H1 (cell line): ENCODE measurements around the gene SNU13. TPM values are rescaled to one million over a fixed set of nuclear protein-coding genes. Genes with fewer than 3 reads are reported as not detected.
"Not testable (repeated sequence)": the region's sequence is repeated elsewhere in the genome, so short reads cannot be mapped to it uniquely, and the experiment has no call there.

Experiments used
- CTCF ChIA-PET: fragments of 300-600 bp; sonication (Branson Sonifier 250); formaldehyde crosslinking; loops from one replicate; lab custom pipeline; 2021; ENCODE audit not compliant: partially characterized antibody; lab: Charles Lee
- POLR2A ChIA-PET: fragments of 300-600 bp; sonication (Branson Sonifier 250); formaldehyde crosslinking; loops from one replicate; lab custom pipeline; 2021; ENCODE audit warnings: inconsistent platforms; ENCODE audit not compliant: partially characterized antibody; lab: Charles Lee
- DNase-seq, 2 experiments: peaks; one replicate each; pipeline versions ENCODE4 v3.0.0 to v3.0.0-alpha.2; 2010 to 2022; ENCODE audit warnings: low spot score in 2 of 2, low read depth in 1 of 2, mixed read lengths in 1 of 2
- FAIRE-seq: peaks from 2 replicates; lab custom pipeline; 2011; peaks lifted over from hg19 to GRCh38; lab: Jason Lieb, UNC
- H2AFZ ChIP-seq: 2 replicates; pipeline ENCODE4 v1.8.1; 2012; ENCODE audit warnings: low read length, inconsistent platforms
- H2AK5ac ChIP-seq: 2 replicates; pipeline ENCODE4 v1.6.1; 2013; ENCODE audit warnings: low read depth, low read length
- H2BK120ac ChIP-seq: replicated peaks from 2 replicates; pipeline ENCODE3; 2013; ENCODE audit warnings: low read depth, low read length, inconsistent platforms
- H2BK12ac ChIP-seq: 2 replicates; pipeline ENCODE4 v1.6.1; 2013; ENCODE audit warnings: low read depth, low read length
- H2BK15ac ChIP-seq: 2 replicates; pipeline ENCODE4 v1.6.1; 2013; ENCODE audit warnings: low read length
- H2BK20ac ChIP-seq: 2 replicates; pipeline ENCODE4 v1.6.1; 2013; ENCODE audit warnings: low read length
- H2BK5ac ChIP-seq: 2 replicates; pipeline ENCODE4 v1.6.1; 2013; ENCODE audit warnings: low read depth, low read length
- H3K14ac ChIP-seq: 2 replicates; pipeline ENCODE4 v1.6.1; 2013; ENCODE audit warnings: inconsistent platforms; ENCODE audit not compliant: insufficient read length
- H3K18ac ChIP-seq: 2 replicates; pipeline ENCODE4 v1.6.1; 2013; ENCODE audit warnings: low read length; ENCODE audit errors: extremely low read depth
- H3K23ac ChIP-seq: 2 replicates; pipeline ENCODE4 v1.6.1; 2013; ENCODE audit warnings: inconsistent platforms; ENCODE audit not compliant: insufficient read length
- H3K23me2 ChIP-seq: 2 replicates; pipeline ENCODE4 v1.6.1; 2013; ENCODE audit warnings: low read depth, low read length
- H3K27ac ChIP-seq: 2 replicates; pipeline ENCODE4 v1.6.1; 2011; ENCODE audit warnings: low read depth, low read length, inconsistent platforms
- H3K27me3 ChIP-seq, 4 experiments: replicated peaks in 1 of 4; 1 replicate in 1 of 4; 2 replicates in 3 of 4; pipeline versions ENCODE4 v1.6.1 to v1.8.1; 2011 to 2013; ENCODE audit warnings: low read length in 3 of 4, mild to moderate bottlenecking in 3 of 4, inconsistent platforms in 2 of 4, mixed read lengths in 2 of 4, moderate library complexity in 1 of 4; ENCODE audit not compliant: control insufficient read depth in 3 of 4, insufficient read depth in 3 of 4; ENCODE audit errors: extremely low read depth in 1 of 4
- H3K36me3 ChIP-seq, 4 experiments: 2 replicates each; pipeline versions ENCODE4 v1.6.1 to v1.8.1; 2011 to 2013; ENCODE audit warnings: mild to moderate bottlenecking in 4 of 4, low read length in 3 of 4, moderate library complexity in 2 of 4, control low read depth in 1 of 4, inconsistent platforms in 1 of 4; ENCODE audit not compliant: insufficient read depth in 4 of 4, control insufficient read depth in 2 of 4
- H3K4ac ChIP-seq: replicated peaks from 2 replicates; pipeline ENCODE3; 2013; ENCODE audit warnings: low read length, low read depth, mixed read lengths, inconsistent platforms; ENCODE audit not compliant: insufficient read length
- H3K4me1 ChIP-seq, 4 experiments: replicated peaks in 1 of 4; 1 replicate in 1 of 4; 2 replicates in 3 of 4; pipeline versions ENCODE4 v1.6.1 to v1.8.1; 2011 to 2013; ENCODE audit warnings: low read length in 3 of 4, inconsistent platforms in 2 of 4, mixed read lengths in 1 of 4; ENCODE audit not compliant: insufficient read depth in 4 of 4, control insufficient read depth in 3 of 4
- H3K4me2 ChIP-seq, 2 experiments: 2 replicates each; pipeline versions ENCODE4 v1.6.1 to v1.8.1; 2011 to 2013; ENCODE audit warnings: low read depth in 2 of 2, low read length in 2 of 2, control low read depth in 1 of 2, inconsistent platforms in 1 of 2, mild to moderate bottlenecking in 1 of 2; ENCODE audit not compliant: insufficient read depth in 1 of 2
- H3K4me3 ChIP-seq, 4 experiments: fragments of 200-600, 300-600 bp in 1 of 4; sonication (generic), shearing (Covaris generic), sonication (Bioruptor Twin) in 1 of 4; 2 replicates each; pipeline versions ENCODE4 v1.5.1 to v1.8.1; 2011 to 2016; ENCODE audit warnings: low read length in 4 of 4, low read depth in 3 of 4, control low read depth in 2 of 4, inconsistent platforms in 2 of 4, mild to moderate bottlenecking in 2 of 4, mixed read lengths in 1 of 4, moderate library complexity in 1 of 4; ENCODE audit not compliant: insufficient read depth in 2 of 4; ENCODE audit errors: extremely low read depth in 1 of 4
- H3K56ac ChIP-seq: replicated peaks from 2 replicates; pipeline ENCODE3; 2013; ENCODE audit warnings: low read depth, mild to moderate bottlenecking, mixed read lengths, low read length, inconsistent platforms; ENCODE audit not compliant: insufficient read length
- H3K79me1 ChIP-seq: 2 replicates; pipeline ENCODE4 v1.6.1; 2013; ENCODE audit warnings: low read depth, low read length, control low read depth
- H3K79me2 ChIP-seq, 2 experiments: 2 replicates each; pipeline versions ENCODE4 v1.6.1 to v1.8.1; 2012 to 2013; ENCODE audit warnings: low read length in 2 of 2, mild to moderate bottlenecking in 2 of 2, inconsistent platforms in 1 of 2; ENCODE audit not compliant: insufficient read depth in 2 of 2, control insufficient read depth in 1 of 2
- H3K9ac ChIP-seq, 4 experiments: replicated peaks in 1 of 4; 1 replicate in 1 of 4; 2 replicates in 3 of 4; pipeline versions ENCODE4 v1.6.1 to v1.8.1; 2011 to 2013; ENCODE audit warnings: low read depth in 3 of 4, low read length in 3 of 4, control low read depth in 2 of 4, mild to moderate bottlenecking in 2 of 4, moderate library complexity in 2 of 4, inconsistent platforms in 1 of 4; ENCODE audit errors: extremely low read depth in 1 of 4
- H3K9me3 ChIP-seq, 2 experiments: 2 replicates each; pipeline versions ENCODE4 v1.6.1 to v1.8.1; 2012 to 2013; ENCODE audit warnings: mild to moderate bottlenecking in 2 of 2, moderate library complexity in 2 of 2, control low read depth in 1 of 2, inconsistent platforms in 1 of 2, low read depth in 1 of 2, low read length in 1 of 2, mixed read lengths in 1 of 2; ENCODE audit not compliant: insufficient read depth in 2 of 2
- H4K20me1 ChIP-seq, 2 experiments: replicated peaks in 1 of 2; 2 replicates each; pipeline versions ENCODE3 to v1.8.1; 2011 to 2013; ENCODE audit warnings: inconsistent platforms in 2 of 2, low read length in 2 of 2, mild to moderate bottlenecking in 1 of 2; ENCODE audit not compliant: insufficient read depth in 2 of 2, control insufficient read depth in 1 of 2
- H4K5ac ChIP-seq: 2 replicates; pipeline ENCODE4 v1.6.1; 2013; ENCODE audit warnings: low read length, low read depth, mixed read lengths, inconsistent platforms; ENCODE audit not compliant: insufficient read length
- H4K8ac ChIP-seq: 2 replicates; pipeline ENCODE4 v1.8.0; 2013; ENCODE audit warnings: mild to moderate bottlenecking, moderate library complexity, low read length, inconsistent platforms; ENCODE audit not compliant: insufficient read depth; ENCODE audit errors: extremely low read depth
- H4K91ac ChIP-seq: replicated peaks from 2 replicates; pipeline ENCODE3; 2013; ENCODE audit warnings: low read length, mixed read lengths, inconsistent platforms; ENCODE audit not compliant: insufficient read length
- WGBS, 2 experiments: shearing (Covaris generic) in 1 of 2; methylation state at CpG; one replicate each; pipeline versions ENCODE4 v1.1.6 to v1.1.7; 2013 to 2015; ENCODE audit warnings: low lambda C conversion rate in 2 of 2, mixed read lengths in 2 of 2, inconsistent platforms in 1 of 2, low coverage in 1 of 2, missing lambda C conversion rate in 1 of 2; ENCODE audit not compliant: insufficient replicate concordance in 2 of 2, insufficient coverage in 1 of 2, insufficient read length in 1 of 2; ENCODE audit errors: extremely low coverage in 1 of 2, missing lambda C conversion rate in 1 of 2; 5-methylcytosine and 5-hydroxymethylcytosine counted together
- polyA plus RNA-seq, 7 experiments: library from polyadenylated mRNA; depleted of rRNA in 3 of 7; stranded (reverse) in 5 of 7; unstranded in 2 of 7; fragments of >200 nt in 5 of 7; fragments of 200-250 nt in 2 of 7; gene quantifications; 1 replicate in 5 of 7; 2 replicates in 1 of 7; 4 replicates in 1 of 7; pipeline versions ENCODE4 v1.2.1 to v1.2.3, GENCODE V29; 2011 to 2013; ENCODE audit warnings: missing spikeins in 2 of 7, mixed read lengths in 2 of 7
- total RNA-seq: library from RNA; stranded (reverse); fragmentation: NEBNext Ultra II Directional; extraction: Animal tissue kit (Norgen Biotek cat#: 25700); gene quantifications from 2 replicates; pipeline ENCODE4 v1.2.1, GENCODE V29; 2021

The SNU13 gene
- total and polyA plus RNA-seq, 2 of the 8 experiments (the other 6 are each of a cell fraction or from before 2014, with no cell fraction given), result 241 to 281 TPM

DNA sequence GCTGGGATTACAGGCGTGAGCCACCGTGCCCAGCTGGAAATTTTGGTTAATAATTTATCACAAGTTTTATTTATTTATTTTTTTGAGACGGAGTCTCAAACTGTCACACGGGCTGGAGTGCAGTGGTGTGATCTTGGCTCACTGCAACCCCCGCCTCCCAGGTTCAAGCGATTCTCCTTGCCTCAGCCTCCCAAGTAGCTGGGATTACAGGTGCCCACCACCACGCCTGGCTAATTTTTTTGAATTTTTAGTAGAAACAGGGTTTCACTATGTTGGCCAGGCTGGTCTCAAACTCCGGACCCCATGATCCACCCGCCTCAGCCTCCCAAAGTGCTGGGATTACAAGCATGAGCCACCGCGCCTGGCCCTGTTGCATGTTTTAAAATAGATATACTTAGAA, 1.8 kb downstream of the SNU13 start:
- not testable (repeated sequence) for H3K9me3 ChIP-seq, H3K27me3 ChIP-seq, H3K14ac ChIP-seq, H3K9ac ChIP-seq, H3K79me1 ChIP-seq, H3K56ac ChIP-seq, H4K20me1 ChIP-seq, H2BK15ac ChIP-seq, H3K36me3 ChIP-seq, H2BK12ac ChIP-seq, H3K18ac ChIP-seq, H2BK20ac ChIP-seq, H4K91ac ChIP-seq, DNase-seq, H4K5ac ChIP-seq, H4K8ac ChIP-seq, H3K23ac ChIP-seq, H2BK5ac ChIP-seq, H2AK5ac ChIP-seq, H3K4ac ChIP-seq, H3K27ac ChIP-seq, H2BK120ac ChIP-seq, H3K4me1 ChIP-seq, H2AFZ ChIP-seq, H3K23me2 ChIP-seq, FAIRE-seq
- Histone ChIP-seq H3K4me3 (peak overlapping the region in 1 of 4 experiments; percentile 91; a peak in 2 of 8 replicates), H3K4me2 (peak overlapping the region in 1 of 2 experiments; percentile 96; a peak in 1 of 4 replicates), H3K79me2 (peaks cover 11 to 59% of the 10 kb centered on the region in 2 experiments)
- CTCF ChIA-PET, result interaction anchor here (4.9 kb wide), 1 partner anchor 11 kb away, joined by 36 read pairs; the partner anchor contains the start of gene MEI1
- WGBS, 2 experiments, result 96% methylated on average over 11 of the region's 11 CpGs; no CpG with 5 or more reads in 1 of the 2 experiments
- POLR2A ChIA-PET, result interaction anchor here (1.2 to 2.0 kb wide), 2 partner anchors 22 to 65 kb away, joined by 4 read pairs; partner anchors contain the start of gene XRCC6
